BLaER1 treated with 17β-estradiol and CSF1 and Interleukin-3, amounts not matched to agents 10 nM and 100 nM (cell line): Measurements from ENCODE around the gene POLR1H.

ENCODE experiments used
- H3K27ac ChIP-seq, 11 experiments: shearing (Covaris generic); formaldehyde crosslinking; 2 replicates each; pipeline ENCODE4 v1.8.1; 2022
- H3K27me3 ChIP-seq, 11 experiments: shearing (Covaris generic); formaldehyde crosslinking; 2 replicates each; pipeline ENCODE4 v1.8.1; 2022
- H3K36me3 ChIP-seq, 11 experiments: shearing (Covaris generic); formaldehyde crosslinking; 2 replicates each; pipeline ENCODE4 v1.8.1; 2022
- H3K4me1 ChIP-seq, 10 experiments: shearing (Covaris generic); formaldehyde crosslinking; 2 replicates each; pipeline ENCODE4 v1.8.1; 2022
- H3K4me2 ChIP-seq, 11 experiments: shearing (Covaris generic); formaldehyde crosslinking; 2 replicates each; pipeline ENCODE4 v1.8.1; 2022
- H3K4me3 ChIP-seq, 10 experiments: shearing (Covaris generic); formaldehyde crosslinking; 2 replicates each; pipeline ENCODE4 v1.8.1; 2022
- H3K9ac ChIP-seq, 11 experiments: shearing (Covaris generic); formaldehyde crosslinking; 2 replicates each; pipeline ENCODE4 v1.8.1; 2022
- H3K9me3 ChIP-seq, 11 experiments: shearing (Covaris generic); formaldehyde crosslinking; replicated peaks in 1 of 11; 2 replicates each; pipeline ENCODE4 v1.8.1; 2022
- H4K20me1 ChIP-seq, 11 experiments: shearing (Covaris generic); formaldehyde crosslinking; 2 replicates each; pipeline ENCODE4 v1.8.1; 2022
- Cebpa-rat ChIP-seq, 11 experiments: shearing (Covaris generic); IDR thresholded peaks; 2 replicates each; pipeline ENCODE4 v1.8.1; 2022

Gene POLR1H

GRCh38 chr6:30075790-30076732 lies 15.0 kb downstream of the POLR1H start:
- Histone ChIP-seq H3K4me3 (peak overlapping the region in 4 of 10 experiments; percentile 44 to 49 (median 46); a peak in 5 of 20 replicates), H3K36me3 (peaks cover 0 to 20% (median 3%) of the 10 kb centered on the region in 11 experiments; a peak in 12 of 22 replicates), H4K20me1 (peaks cover 4 to 49% (median 22%) of the 10 kb centered on the region in 11 experiments; a peak in 15 of 22 replicates), H3K4me1 (peaks cover 27 to 40% (median 35%) of the 10 kb centered on the region in 10 experiments), H3K27ac (no peak overlapping the region), H3K4me2 (peak overlapping the region; percentile 61 to 92 (median 84); a peak in 21 of 22 replicates), H3K27me3 (peaks cover 71 to 87% (median 81%) of the 10 kb centered on the region in 11 experiments), H3K9ac (peak overlapping the region in 1 of 11 experiments; percentile 16; a peak in 3 of 22 replicates), H3K9me3 (no peaks in the 10 kb centered on the region)
- TF ChIP-seq Cebpa-rat (IDR thresholded peaks at IDR 0.05), result peak in 1 of 11 experiments; percentile 22; a peak in 1 of 22 replicates

- peak overlapping the region; percentile 23 to 87 (median 63) for H3K4me2 ChIP-seq
- no peak overlapping the region for H3K4me3 ChIP-seq
- 0 out of 22 replicates have a peak, but pooled peaks cover 0 to 2% (median 0%) of the 10 kb centered on the region in 11 experiments for H3K9me3 ChIP-seq
- peaks cover 27 to 40% (median 35%) of the 10 kb centered on the region in 10 experiments for H3K4me1 ChIP-seq
- peaks cover 0 to 13% (median 0%) of the 10 kb centered on the region in 11 experiments; a peak in 3 of 22 replicates for H3K36me3 ChIP-seq
- H3K27ac ChIP-seq, result no peak overlapping the region
- H4K20me1 ChIP-seq, result peaks cover 0 to 37% (median 22%) of the 10 kb centered on the region in 11 experiments; a peak in 15 of 22 replicates
- no peak overlapping the region for H3K9ac ChIP-seq
- TF ChIP-seq Cebpa-rat (IDR thresholded peaks at IDR 0.05), result no peak
- peaks cover 60 to 75% (median 70%) of the 10 kb centered on the region in 11 experiments for H3K27me3 ChIP-seq
Observed at GRCh38 chr6:30077218-30077617, 16.2 kb downstream of the POLR1H start.

- H3K4me3 ChIP-seq, result no peak overlapping the region
- H3K9ac ChIP-seq, result no peak overlapping the region
- no peaks in the 10 kb centered on the region for H3K9me3 ChIP-seq
- no peaks in the 10 kb centered on the region for H3K4me1 ChIP-seq
- H3K36me3 ChIP-seq, result no peaks in the 10 kb centered on the region
- no peak for TF ChIP-seq Cebpa-rat (IDR thresholded peaks at IDR 0.05)
- no peak overlapping the region for H3K27ac ChIP-seq
- no peaks in the 10 kb centered on the region for H4K20me1 ChIP-seq
- H3K27me3 ChIP-seq, result 0 out of 22 replicates have a peak, but pooled peaks cover 0 to 3% (median 0%) of the 10 kb centered on the region in 11 experiments
- H3K4me2 ChIP-seq, result no peak overlapping the region
Observed at GRCh38 chr6:30087876-30088275, 26.8 kb downstream of the POLR1H start.

- Histone ChIP-seq H3K9me3 (no peaks in the 10 kb centered on the region), H3K36me3 (no peaks in the 10 kb centered on the region), H3K4me3 (no peak overlapping the region), H3K27ac (no peak overlapping the region), H4K20me1 (no peaks in the 10 kb centered on the region), H3K4me1 (peaks cover 0 to 4% (median 0%) of the 10 kb centered on the region in 10 experiments; a peak in 1 of 20 replicates), H3K4me2 (no peak overlapping the region), H3K27me3 (peaks cover 0 to 9% (median 3%) of the 10 kb centered on the region in 11 experiments; a peak in 9 of 22 replicates), H3K9ac (no peak overlapping the region)
- no peak for TF ChIP-seq Cebpa-rat (IDR thresholded peaks at IDR 0.05)
Observed at GRCh38 chr6:30091577-30092381, 30.7 kb downstream of the POLR1H start.

- peaks cover under 1 to 21% (median 15%) of the 10 kb centered on the region in 11 experiments; a peak in 20 of 22 replicates for H3K27me3 ChIP-seq
- no peak overlapping the region for H3K27ac ChIP-seq
- H3K4me3 ChIP-seq, result no peak overlapping the region
- H3K4me1 ChIP-seq, result peaks cover 0 to 4% (median 0%) of the 10 kb centered on the region in 10 experiments; a peak in 1 of 20 replicates
- no peak overlapping the region for H3K4me2 ChIP-seq
- no peak for TF ChIP-seq Cebpa-rat (IDR thresholded peaks at IDR 0.05)
- no peaks in the 10 kb centered on the region for H4K20me1 ChIP-seq
- no peak overlapping the region for H3K9ac ChIP-seq
- H3K36me3 ChIP-seq, result no peaks in the 10 kb centered on the region
- no peaks in the 10 kb centered on the region for H3K9me3 ChIP-seq
Observed at GRCh38 chr6:30092852-30093543, 31.9 kb downstream of the POLR1H start.

GRCh38 chr6:30093951-30094661 lies 33.0 kb downstream of the POLR1H start:
- peaks cover 0 to 4% (median 0%) of the 10 kb centered on the region in 10 experiments; a peak in 1 of 20 replicates for H3K4me1 ChIP-seq
- H3K9me3 ChIP-seq, result no peaks in the 10 kb centered on the region
- H3K4me2 ChIP-seq, result no peak overlapping the region
- no peak overlapping the region for H3K9ac ChIP-seq
- no peak for TF ChIP-seq Cebpa-rat (IDR thresholded peaks at IDR 0.05)
- H4K20me1 ChIP-seq, result no peaks in the 10 kb centered on the region
- no peak overlapping the region for H3K4me3 ChIP-seq
- no peak overlapping the region for H3K27ac ChIP-seq
- no peaks in the 10 kb centered on the region for H3K36me3 ChIP-seq
- peaks cover 10 to 32% (median 26%) of the 10 kb centered on the region in 11 experiments for H3K27me3 ChIP-seq

- peaks cover 16 to 21% (median 19%) of the 10 kb centered on the region in 10 experiments for H3K4me1 ChIP-seq
- no peak for TF ChIP-seq Cebpa-rat (IDR thresholded peaks at IDR 0.05)
- no peaks in the 10 kb centered on the region for H3K9me3 ChIP-seq
- H3K4me3 ChIP-seq, result no peak overlapping the region
- no peaks in the 10 kb centered on the region for H3K36me3 ChIP-seq
- peaks cover 33 to 60% (median 54%) of the 10 kb centered on the region in 11 experiments for H3K27me3 ChIP-seq
- no peak overlapping the region for H3K9ac ChIP-seq
- H3K4me2 ChIP-seq, result no peak overlapping the region
- peaks cover 0 to 10% (median 0%) of the 10 kb centered on the region in 11 experiments; a peak in 1 of 22 replicates for H4K20me1 ChIP-seq
- no peak overlapping the region for H3K27ac ChIP-seq
Observed at GRCh38 chr6:30096829-30097228, 35.8 kb downstream of the POLR1H start.
